ENCODE results near the gene VMP1.

Gene VMP1

GRCh38 chr17:59680314-59680713, 27.1 kb upstream of the VMP1 start:
- H3F3A ChIP-seq (ENCODE audit: control insufficient read depth, insufficient read depth), result peaks cover 13% of the 10 kb centered on the region; the same call in 1 of the 2 replicates
- H3K9me2 ChIP-seq (replicated peaks; ENCODE audit: control insufficient read depth, low read length), result no peaks in the 10 kb centered on the region
- H3K36me3 ChIP-seq (ENCODE audit: control insufficient read depth, low read length), result peaks cover 98% of the 10 kb centered on the region

GRCh38 chr17:59683283-59683682, 24.2 kb upstream of the VMP1 start:
- Histone ChIP-seq H3K27me3 (ENCODE audit: control insufficient read depth, low read length) (no peaks in the 10 kb centered on the region), H4K20me1 (ENCODE audit: control insufficient read depth, insufficient read depth, low read depth, low read length) (peaks cover 4% of the 10 kb centered on the region; the same call in 1 of the 2 replicates), H3K9me3 (ENCODE audit: control insufficient read depth, insufficient read depth, low read length) (no peaks in the 10 kb centered on the region), H3K36me3 (ENCODE audit: control insufficient read depth, low read length) (peaks cover 97% of the 10 kb centered on the region), H3K4me1 (ENCODE audit: control insufficient read depth, low read length) (peaks cover 13% of the 10 kb centered on the region), H3K4me3 (ENCODE audit: low read length) (no peak overlapping the region), H3K27ac (ENCODE audit: low read depth, low read length) (no peak overlapping the region), H3K79me2 (ENCODE audit: control insufficient read depth, low read length) (peaks cover 35% of the 10 kb centered on the region), H3K9me2 (replicated peaks; ENCODE audit: control insufficient read depth, low read length) (no peaks in the 10 kb centered on the region), H3F3A (ENCODE audit: control insufficient read depth, insufficient read depth) (peaks cover 16% of the 10 kb centered on the region; the same call in 1 of the 2 replicates), H3K4me2 (ENCODE audit: low read length) (no peak overlapping the region)
- TF ChIP-seq EZH2phosphoT487 (IDR thresholded peaks at IDR 0.05; ENCODE audit: borderline replicate concordance, low read length), result no peak
- no peak for TF ChIP-seq CTCF (IDR thresholded peaks at IDR 0.05; ENCODE audit: low read depth, low read length, poor library complexity, severe bottlenecking)

More at GRCh38 chr17:59680314-59680713, 27.1 kb upstream of the VMP1 start:
- H4K20me1 ChIP-seq (ENCODE audit: control insufficient read depth, insufficient read depth, low read depth, low read length), result no peaks in the 10 kb centered on the region
- H3K4me1 ChIP-seq (ENCODE audit: control insufficient read depth, low read length), result peaks cover 20% of the 10 kb centered on the region
- no peak overlapping the region for H3K27ac ChIP-seq (ENCODE audit: low read depth, low read length)
- H3K9me3 ChIP-seq (ENCODE audit: control insufficient read depth, insufficient read depth, low read length), result no peaks in the 10 kb centered on the region
- TF ChIP-seq EZH2phosphoT487 (IDR thresholded peaks at IDR 0.05; ENCODE audit: borderline replicate concordance, low read length) (no peak), CTCF (IDR thresholded peaks at IDR 0.05; ENCODE audit: low read depth, low read length, poor library complexity, severe bottlenecking) (no peak)
- peaks cover 31% of the 10 kb centered on the region for H3K79me2 ChIP-seq (ENCODE audit: control insufficient read depth, low read length)
- no peak overlapping the region for H3K4me3 ChIP-seq (ENCODE audit: low read length)
- H3K4me2 ChIP-seq (ENCODE audit: low read length), result no peak overlapping the region
- no peaks in the 10 kb centered on the region for H3K27me3 ChIP-seq (ENCODE audit: control insufficient read depth, low read length)

- Histone ChIP-seq H3K4me1 (ENCODE audit: control insufficient read depth, low read length) (peaks cover 12% of the 10 kb centered on the region), H3K9me2 (replicated peaks; ENCODE audit: control insufficient read depth, low read length) (no peaks in the 10 kb centered on the region), H3K27me3 (ENCODE audit: control insufficient read depth, low read length) (no peaks in the 10 kb centered on the region), H3K4me2 (ENCODE audit: low read length) (no peak overlapping the region), H3K9me3 (ENCODE audit: control insufficient read depth, insufficient read depth, low read length) (no peaks in the 10 kb centered on the region), H3K4me3 (ENCODE audit: low read length) (no peak overlapping the region), H3K27ac (ENCODE audit: low read depth, low read length) (no peak overlapping the region), H3K36me3 (ENCODE audit: control insufficient read depth, low read length) (peaks cover 99% of the 10 kb centered on the region), H4K20me1 (ENCODE audit: control insufficient read depth, insufficient read depth, low read depth, low read length) (peaks cover 8% of the 10 kb centered on the region; the same call in 1 of the 2 replicates), H3K79me2 (ENCODE audit: control insufficient read depth, low read length) (peaks cover 52% of the 10 kb centered on the region), H3F3A (ENCODE audit: control insufficient read depth, insufficient read depth) (peaks cover 23% of the 10 kb centered on the region; the same call in 1 of the 2 replicates)
- TF ChIP-seq EZH2phosphoT487 (IDR thresholded peaks at IDR 0.05; ENCODE audit: borderline replicate concordance, low read length) (no peak), CTCF (IDR thresholded peaks at IDR 0.05; ENCODE audit: low read depth, low read length, poor library complexity, severe bottlenecking) (no peak)
Observed at GRCh38 chr17:59684967-59685366, 22.5 kb upstream of the VMP1 start.
